ENCODE data around the gene TRIP4. TPM values are rescaled to one million over a fixed set of nuclear protein-coding genes. Genes with fewer than 3 reads are reported as not detected.

The TRIP4 gene
- total and polyA plus RNA-seq, 2 donors (not counting 3 experiments of a cell fraction or from before 2014, with no cell fraction given): 10.9 to 31.1 TPM

DNA sequence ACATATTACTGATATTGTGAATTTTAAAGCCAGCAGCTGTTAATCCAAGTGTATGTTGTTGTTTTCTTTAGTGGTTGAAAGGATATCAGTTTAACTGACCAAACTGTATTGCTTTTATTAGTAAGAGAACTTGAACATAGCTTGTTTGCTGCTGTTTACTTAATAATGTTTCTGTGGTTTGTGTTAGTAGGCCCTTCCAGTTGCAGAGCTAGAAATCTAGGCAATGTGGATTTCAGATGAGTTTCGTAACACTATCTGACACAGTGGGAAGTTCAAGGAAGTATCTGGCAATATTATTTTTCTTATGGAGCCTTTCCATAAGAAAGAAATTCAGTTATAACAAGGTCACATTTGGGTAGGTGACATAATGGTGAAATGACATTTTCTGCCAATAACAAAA is 91.2 kb downstream of the TRIP4 start:
- Histone ChIP-seq H4K20me1 (replicated peaks; ENCODE audit: control insufficient read depth, extremely low read depth, insufficient read depth, low read length) (peaks cover 3% of the 10 kb centered on the region), H3K4me3 (replicated peaks in 1 of 3; ENCODE audit: insufficient read depth in 1 of 3, low read depth in 1 of 3, low read length in 3 of 3) (no peak overlapping the region), H3K27me3 (ENCODE audit: control insufficient read depth in 2 of 2, insufficient read depth in 2 of 2, low read length in 2 of 2) (no peaks in the 10 kb centered on the region), H2AFZ (ENCODE audit: low read depth, low read length) (no peak overlapping the region), H3K36me3 (ENCODE audit: control insufficient read depth in 2 of 2, extremely low read depth in 1 of 2, insufficient read depth in 2 of 2, low read length in 2 of 2) (peaks cover 0 to 3% of the 10 kb centered on the region in 2 experiments), H3K27ac (ENCODE audit: insufficient read depth, low read depth, low read length) (no peak overlapping the region), H3K9ac (replicated peaks; ENCODE audit: extremely low read depth, insufficient read depth, low read length) (no peak overlapping the region), H3K4me1 (ENCODE audit: control insufficient read depth, extremely low read depth, insufficient read depth, low read length) (no peaks in the 10 kb centered on the region), H3K79me2 (ENCODE audit: control insufficient read depth, insufficient read depth, low read length) (peaks cover 45% of the 10 kb centered on the region), H3K9me1 (replicated peaks; ENCODE audit: control insufficient read depth, extremely low read depth, insufficient read depth, low read length) (no peaks in the 10 kb centered on the region), H3K4me2 (ENCODE audit: insufficient read depth, low read length) (no peak overlapping the region), H3K9me3 (replicated peaks; ENCODE audit: control insufficient read depth, insufficient read depth, low read length) (no peaks in the 10 kb centered on the region)
- POLR2A ChIA-PET: no interaction called here
- dilution Hi-C loops (cut with MboI; ENCODE audit: extremely low pct_ligation_motif_present, low sequenced_read_pairs) (no loop called here), intact Hi-C loops (cut with micrococcal nuclease) (no loop called here)
- DNase-seq (ENCODE audit: low read depth, low spot score): no peak
- no peak for FAIRE-seq
- TF ChIP-seq MYC (IDR thresholded peaks at IDR 0.05; ENCODE audit: low read depth, low read length): no peak
- no peak for TF ChIP-seq POLR2A (IDR thresholded peaks at IDR 0.05; ENCODE audit: low read depth, low read length)
- no peak for TF ChIP-seq FOS (IDR thresholded peaks at IDR 0.05; ENCODE audit: borderline replicate concordance, insufficient read depth, low read length)
- TF ChIP-seq, protein P1, sequence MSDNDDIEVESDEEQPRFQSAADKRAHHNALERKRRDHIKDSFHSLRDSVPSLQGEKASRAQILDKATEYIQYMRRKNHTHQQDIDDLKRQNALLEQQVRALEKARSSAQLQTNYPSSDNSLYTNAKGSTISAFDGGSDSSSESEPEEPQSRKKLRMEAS (IDR thresholded peaks at IDR 0.05; ENCODE audit: insufficient read depth, insufficient read length): no peak
- TF ChIP-seq POLR2AphosphoS5 (IDR thresholded peaks at IDR 0.05; ENCODE audit: insufficient read depth, low read depth, low read length): no peak
- TF ChIP-seq, protein P2, sequence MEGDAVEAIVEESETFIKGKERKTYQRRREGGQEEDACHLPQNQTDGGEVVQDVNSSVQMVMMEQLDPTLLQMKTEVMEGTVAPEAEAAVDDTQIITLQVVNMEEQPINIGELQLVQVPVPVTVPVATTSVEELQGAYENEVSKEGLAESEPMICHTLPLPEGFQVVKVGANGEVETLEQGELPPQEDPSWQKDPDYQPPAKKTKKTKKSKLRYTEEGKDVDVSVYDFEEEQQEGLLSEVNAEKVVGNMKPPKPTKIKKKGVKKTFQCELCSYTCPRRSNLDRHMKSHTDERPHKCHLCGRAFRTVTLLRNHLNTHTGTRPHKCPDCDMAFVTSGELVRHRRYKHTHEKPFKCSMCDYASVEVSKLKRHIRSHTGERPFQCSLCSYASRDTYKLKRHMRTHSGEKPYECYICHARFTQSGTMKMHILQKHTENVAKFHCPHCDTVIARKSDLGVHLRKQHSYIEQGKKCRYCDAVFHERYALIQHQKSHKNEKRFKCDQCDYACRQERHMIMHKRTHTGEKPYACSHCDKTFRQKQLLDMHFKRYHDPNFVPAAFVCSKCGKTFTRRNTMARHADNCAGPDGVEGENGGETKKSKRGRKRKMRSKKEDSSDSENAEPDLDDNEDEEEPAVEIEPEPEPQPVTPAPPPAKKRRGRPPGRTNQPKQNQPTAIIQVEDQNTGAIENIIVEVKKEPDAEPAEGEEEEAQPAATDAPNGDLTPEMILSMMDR (IDR thresholded peaks at IDR 0.05; ENCODE audit: extremely low read depth in 1 of 2, insufficient read depth in 1 of 2, low read depth in 1 of 2, low read length in 2 of 2): no peak
- no peak for TF ChIP-seq GATA2 (IDR thresholded peaks at IDR 0.05; ENCODE audit: insufficient read depth, insufficient read length, low read depth, low read length)
- TF ChIP-seq JUN (IDR thresholded peaks at IDR 0.05; ENCODE audit: borderline replicate concordance, insufficient read depth, insufficient read length, low read depth): no peak
- no peak for TF ChIP-seq EZH2 (IDR thresholded peaks at IDR 0.05; ENCODE audit: borderline replicate concordance, low read depth, low read length, severe bottlenecking)
- BruUV-seq (replicated peaks): no TSS peak
- CTCF ChIA-PET: no interaction called here

Measured in endothelial cell of umbilical vein (primary cell).